ENCODE data around the gene UBE2H. TPM values are rescaled to one million over a fixed set of nuclear protein-coding genes. Genes with fewer than 3 reads are reported as not detected.
A peak's percentile ranks its signal among the peaks of the same experiment; 100 is the strongest.

The UBE2H gene
- total RNA-seq, 1 donor from 2014 or later = 68.5 TPM

GRCh38 chr7:129789652-129790051 is 163.1 kb downstream of the UBE2H start:
- intact Hi-C loops (cut with DNase I) = no loop called here
- Histone ChIP-seq H3K27ac (no peak overlapping the region), H3K27me3 (peaks cover 6% of the 10 kb centered on the region), H3K36me3 (no peaks in the 10 kb centered on the region), H3K4me3 (no peak overlapping the region), H3K9me3 (no peaks in the 10 kb centered on the region), H3K4me1 (peaks cover 17% of the 10 kb centered on the region)
- DNase-seq (ENCODE audit: extremely low spot score in 2 of 2) = no peak
- TF ChIP-seq POLR2A (IDR thresholded peaks at IDR 0.05) = no peak
- TF ChIP-seq CTCF (IDR thresholded peaks at IDR 0.05) = no peak
- no peak for TF ChIP-seq POLR2AphosphoS5 (IDR thresholded peaks at IDR 0.05; ENCODE audit: insufficient read depth in 1 of 2, low read depth in 1 of 2)

GRCh38 chr7:129789000-129789399 is 163.8 kb downstream of the UBE2H start:
- H3K4me1 ChIP-seq = peaks cover 24% of the 10 kb centered on the region
- no peaks in the 10 kb centered on the region for H3K9me3 ChIP-seq
- no peaks in the 10 kb centered on the region for H3K36me3 ChIP-seq
- peaks cover 6% of the 10 kb centered on the region for H3K27me3 ChIP-seq
- no peak for DNase-seq (ENCODE audit: extremely low spot score in 2 of 2)
- intact Hi-C loops (cut with DNase I) = no loop called here
- no peak overlapping the region for H3K27ac ChIP-seq
- no peak overlapping the region for H3K4me3 ChIP-seq
- TF ChIP-seq CTCF (IDR thresholded peaks at IDR 0.05) (no peak), POLR2A (IDR thresholded peaks at IDR 0.05) (no peak), POLR2AphosphoS5 (IDR thresholded peaks at IDR 0.05; ENCODE audit: insufficient read depth in 1 of 2, low read depth in 1 of 2) (no peak)

GRCh38 chr7:129786825-129787563 is 165.8 kb downstream of the UBE2H start:
- TF ChIP-seq POLR2A (IDR thresholded peaks at IDR 0.05) (no peak), POLR2AphosphoS5 (IDR thresholded peaks at IDR 0.05; ENCODE audit: insufficient read depth in 1 of 2, low read depth in 1 of 2) (no peak), CTCF (IDR thresholded peaks at IDR 0.05) (no peak)
- H3K36me3 ChIP-seq = no peaks in the 10 kb centered on the region
- H3K4me3 ChIP-seq = no peak overlapping the region
- no peaks in the 10 kb centered on the region for H3K9me3 ChIP-seq
- peaks cover 19% of the 10 kb centered on the region for H3K27me3 ChIP-seq
- H3K4me1 ChIP-seq = peaks cover 43% of the 10 kb centered on the region
- no peak for DNase-seq (ENCODE audit: extremely low spot score in 2 of 2)
- no peak overlapping the region for H3K27ac ChIP-seq
- intact Hi-C loops (cut with DNase I) = no loop called here

- H3K27ac ChIP-seq = no peak overlapping the region
- TF ChIP-seq POLR2A (IDR thresholded peaks at IDR 0.05) (no peak), POLR2AphosphoS5 (IDR thresholded peaks at IDR 0.05; ENCODE audit: insufficient read depth in 1 of 2, low read depth in 1 of 2) (no peak), CTCF (IDR thresholded peaks at IDR 0.05) (no peak)
- H3K27me3 ChIP-seq = peaks cover 29% of the 10 kb centered on the region
- no peaks in the 10 kb centered on the region for H3K9me3 ChIP-seq
- intact Hi-C loops (cut with DNase I) = no loop called here
- peak overlapping the region in 1 of 2 donors; percentile 15 for H3K4me3 ChIP-seq
- no peak for DNase-seq (ENCODE audit: extremely low spot score in 2 of 2)
- H3K36me3 ChIP-seq = no peaks in the 10 kb centered on the region
- H3K4me1 ChIP-seq = peaks cover 54% of the 10 kb centered on the region
These were observed 166.9 kb downstream of the UBE2H start for GRCh38 chr7:129785685-129786514.
